Right renal pelvis (tissue), 4 donors: ENCODE results near the gene MZT2A. TPM values are rescaled to one million over a fixed set of nuclear protein-coding genes. Genes with fewer than 3 reads are reported as not detected.
"Not testable (repeated sequence)": the region's sequence is repeated elsewhere in the genome, so short reads cannot be mapped to it uniquely, and the experiment has no call there.

Experiments used
- DNase-seq, 4 donors: peaks; one replicate each; pipeline ENCODE4 v3.0.0-alpha.2; 2013; ENCODE audit warnings: low read depth in 4 of 4, low spot score in 3 of 4, missing footprints in 1 of 4
- polyA plus RNA-seq, 4 donors: library from polyadenylated mRNA; unstranded; fragments of 120-200 nt; gene quantifications; one replicate each; pipeline ENCODE4 v1.2.1, GENCODE V29; 2013; ENCODE audit not compliant: insufficient read length in 4 of 4

The MZT2A gene
- polyA plus RNA-seq, 4 donors: 34.7 to 89.5 (median 49.3) TPM

DNA sequence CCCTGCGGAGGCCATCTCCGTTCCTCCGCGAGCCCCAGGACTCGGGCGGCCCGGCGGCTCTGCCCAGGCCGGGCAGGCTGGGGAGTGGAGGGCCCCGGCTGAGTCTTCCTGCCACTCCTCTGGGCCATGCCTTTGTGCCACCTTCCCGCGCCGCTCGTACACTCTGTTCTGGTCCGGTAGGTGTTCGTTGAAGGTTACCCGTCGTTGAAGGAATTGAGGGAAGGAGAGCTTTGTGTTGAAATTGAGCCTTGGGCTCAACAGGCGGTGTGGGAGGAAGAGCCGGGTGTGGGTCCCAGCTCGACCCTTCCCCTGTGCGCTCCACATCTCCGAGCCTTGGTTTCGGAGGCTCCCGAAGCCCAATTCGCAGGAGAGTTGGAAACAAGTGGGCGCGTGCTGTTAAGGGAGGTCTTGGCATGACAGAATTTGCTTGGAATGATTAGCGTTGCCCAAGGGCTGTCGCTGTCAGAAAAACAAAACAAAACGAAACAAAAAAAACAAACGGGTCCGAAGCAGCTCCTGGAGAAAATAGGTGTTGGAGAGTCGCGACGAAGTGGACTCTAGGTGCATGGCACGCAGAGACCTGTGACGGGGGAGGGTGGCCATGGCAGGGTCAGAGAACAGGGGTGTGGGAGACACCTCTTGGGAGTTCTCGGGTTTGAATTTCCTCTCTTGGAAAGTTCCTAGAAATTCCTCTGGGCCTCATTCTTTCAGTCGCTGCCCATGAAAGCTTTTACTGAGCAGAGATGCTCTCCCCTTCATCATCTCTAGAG lies 1.2 kb upstream of the MZT2A start:
- DNase-seq: no peak

DNA sequence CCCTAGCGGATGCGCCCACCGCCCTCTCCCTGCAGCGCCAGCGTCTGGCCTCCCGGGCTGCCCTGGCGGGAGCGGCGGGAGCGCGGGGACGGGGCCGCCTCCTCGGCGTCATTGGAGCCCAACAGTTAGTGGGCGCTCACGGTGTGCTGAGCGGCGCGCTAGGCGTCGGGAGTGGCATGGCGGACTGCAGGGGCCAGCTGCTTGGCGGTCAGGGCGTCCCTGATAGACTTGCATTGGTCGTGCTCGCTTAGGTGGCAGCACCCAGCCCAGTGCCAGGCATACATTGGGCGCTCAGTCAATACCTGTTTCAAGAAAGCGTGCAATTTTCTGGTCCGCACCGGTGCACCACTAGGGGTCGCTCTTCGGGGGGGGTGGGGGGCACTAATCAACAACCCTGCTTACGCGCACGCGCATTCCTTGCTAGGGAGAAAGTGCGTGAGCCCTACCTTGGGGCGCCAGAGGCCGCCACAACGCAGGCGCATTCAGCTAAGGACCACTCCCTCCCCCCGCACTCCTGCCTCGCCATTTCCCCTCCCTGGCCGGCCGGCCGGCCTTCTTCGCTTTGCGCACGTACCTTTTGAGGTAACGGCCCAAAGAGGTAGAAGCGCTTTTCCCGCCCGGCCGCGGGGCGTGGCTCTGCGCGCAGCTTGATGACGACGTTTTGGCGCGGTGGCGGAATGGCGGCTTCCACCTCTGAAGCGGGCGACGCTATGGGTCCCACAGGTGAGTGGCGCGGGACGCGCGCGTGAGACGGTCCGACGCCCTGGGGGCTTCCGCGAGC lies 411 bp upstream of the MZT2A start:
- DNase-seq: peak; percentile 86 to 93 (median 89)

DNA sequence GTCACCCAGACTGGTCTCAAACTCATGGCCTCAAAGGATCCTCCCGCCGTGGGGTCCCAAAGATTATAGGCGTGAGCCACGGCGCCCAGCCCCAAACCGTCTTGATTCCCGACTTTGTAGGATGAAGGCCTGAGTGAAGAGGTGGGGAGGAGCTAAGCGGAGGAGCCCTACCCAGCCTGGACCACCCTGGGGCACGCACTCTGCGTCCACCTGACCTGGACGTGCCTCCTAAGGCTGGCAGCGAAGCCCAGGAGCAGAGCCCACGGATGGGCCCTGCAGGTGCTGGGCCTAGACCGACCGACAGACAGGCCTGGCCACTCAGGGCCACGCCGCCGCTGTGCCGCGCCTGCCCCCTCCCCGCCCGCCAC lies 744 bp downstream of the MZT2A start:
- DNase-seq: not testable (repeated sequence)

DNA sequence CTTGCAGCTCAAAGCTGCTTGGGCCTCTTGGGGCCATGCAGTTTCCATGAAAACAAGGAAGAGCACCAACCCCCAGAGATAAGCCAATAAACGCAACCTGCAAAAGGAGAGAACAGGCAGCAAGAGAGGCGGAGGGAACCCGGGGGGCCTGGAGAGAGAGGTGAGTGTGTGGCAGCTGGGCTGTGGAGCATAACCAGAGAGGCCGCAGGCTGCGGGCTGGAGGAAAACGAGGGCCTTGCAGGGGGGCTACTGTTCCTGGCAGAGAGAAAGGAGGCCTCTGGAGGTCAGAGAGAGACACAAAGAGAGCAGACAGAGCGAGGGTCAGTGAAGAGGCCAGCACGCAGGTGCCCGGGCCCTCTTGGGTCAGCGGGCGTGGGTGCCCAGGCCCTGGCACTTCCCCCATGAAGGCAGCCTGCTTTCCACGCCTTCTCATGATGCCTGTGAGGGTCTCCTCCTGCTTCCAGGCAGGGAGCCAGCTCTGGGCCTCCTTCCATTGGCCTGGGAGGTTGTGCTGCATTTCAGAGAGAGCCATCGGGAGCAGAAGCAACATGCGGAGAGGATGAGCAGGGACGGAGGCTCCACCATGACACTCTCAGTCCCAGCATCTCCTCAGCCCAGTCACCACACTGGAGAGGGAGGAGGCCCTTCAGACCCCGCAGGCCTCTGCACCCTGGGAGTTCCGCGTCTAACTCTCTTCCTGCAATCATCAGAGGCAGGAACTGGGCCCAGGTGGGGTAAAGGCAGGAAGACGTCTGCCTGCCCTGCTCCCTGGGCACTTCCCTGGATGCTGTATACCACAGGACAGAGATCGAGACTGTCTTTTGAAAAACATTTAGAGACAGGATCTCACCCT lies 1.4 kb downstream of the MZT2A start:
- DNase-seq: not testable (repeated sequence)

DNA sequence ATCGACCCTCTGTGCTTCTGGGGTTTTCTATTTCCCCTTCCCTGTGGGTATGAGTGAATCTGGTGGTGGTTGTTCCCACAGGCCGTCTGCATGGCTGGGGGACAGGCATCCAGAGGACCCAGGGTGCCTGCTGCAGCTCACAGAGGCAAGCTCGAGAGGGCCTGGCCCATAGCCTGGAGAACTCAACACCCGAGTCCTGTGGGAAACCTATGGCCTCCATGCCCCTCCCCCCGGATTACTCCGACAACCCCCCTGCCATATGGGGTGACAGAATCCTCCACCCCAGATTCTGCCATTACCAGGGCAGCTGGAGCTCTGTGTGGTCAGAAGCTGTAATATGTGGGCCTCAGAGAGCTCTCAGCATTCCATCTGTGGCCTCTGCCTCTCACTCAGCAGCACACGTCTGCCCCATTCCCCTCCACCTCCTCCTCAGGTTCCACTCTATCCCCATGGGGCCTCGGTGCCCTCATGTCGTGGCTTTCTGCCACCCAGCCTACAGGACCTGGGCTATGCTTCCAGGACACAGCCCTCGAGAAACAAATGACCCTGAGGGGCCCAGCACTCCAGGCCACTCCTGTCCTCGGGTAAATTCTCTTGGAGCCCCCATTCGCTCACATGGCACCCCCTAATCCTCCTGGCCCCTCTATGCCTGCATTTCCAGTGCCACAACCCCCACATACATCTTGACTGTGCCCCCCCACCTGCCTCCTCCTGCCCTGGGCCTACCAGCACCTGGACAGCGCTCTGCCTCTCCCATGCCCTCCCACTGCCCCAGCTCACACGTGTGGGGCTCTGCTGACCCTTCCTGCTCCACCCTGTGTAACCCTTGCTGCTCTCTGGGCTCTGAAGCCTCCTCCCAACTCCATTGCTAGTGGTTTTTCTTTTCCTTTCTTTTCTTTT lies 3.6 kb downstream of the MZT2A start:
- no peak for DNase-seq

DNA sequence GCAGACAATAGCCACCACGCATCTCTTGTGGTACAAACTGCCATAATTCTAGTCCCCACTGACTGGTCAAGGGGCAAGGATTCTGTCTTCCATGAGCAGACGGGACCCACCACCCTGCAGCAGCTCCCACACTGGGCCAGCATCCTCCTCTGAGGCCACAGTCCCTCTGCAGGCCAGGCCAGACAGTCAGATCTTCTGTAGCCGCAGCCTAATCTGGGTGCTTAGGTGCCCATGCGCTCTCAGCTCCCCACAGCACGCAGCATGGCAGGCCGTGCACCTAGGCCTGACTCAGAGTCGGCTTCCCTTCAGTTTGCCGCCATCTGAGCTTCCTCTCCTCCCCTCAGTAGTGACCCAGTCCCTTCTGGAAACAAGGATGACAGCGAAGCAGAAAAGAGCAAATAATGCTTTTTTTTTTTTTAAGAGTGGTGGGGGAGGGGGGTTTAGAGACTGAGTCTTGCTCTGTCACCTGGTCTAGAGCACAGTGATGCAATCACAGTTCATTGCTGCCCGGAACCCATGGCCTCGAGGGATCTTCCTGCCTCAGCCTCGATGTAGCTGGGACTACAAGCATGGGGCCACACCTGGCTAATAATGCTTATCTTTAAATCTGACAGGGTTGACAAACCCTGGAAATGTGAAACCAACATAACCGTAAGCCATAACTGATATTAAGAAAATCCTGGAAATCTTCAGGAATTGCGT lies 5.8 kb downstream of the MZT2A start:
- not testable (repeated sequence) for DNase-seq

DNA sequence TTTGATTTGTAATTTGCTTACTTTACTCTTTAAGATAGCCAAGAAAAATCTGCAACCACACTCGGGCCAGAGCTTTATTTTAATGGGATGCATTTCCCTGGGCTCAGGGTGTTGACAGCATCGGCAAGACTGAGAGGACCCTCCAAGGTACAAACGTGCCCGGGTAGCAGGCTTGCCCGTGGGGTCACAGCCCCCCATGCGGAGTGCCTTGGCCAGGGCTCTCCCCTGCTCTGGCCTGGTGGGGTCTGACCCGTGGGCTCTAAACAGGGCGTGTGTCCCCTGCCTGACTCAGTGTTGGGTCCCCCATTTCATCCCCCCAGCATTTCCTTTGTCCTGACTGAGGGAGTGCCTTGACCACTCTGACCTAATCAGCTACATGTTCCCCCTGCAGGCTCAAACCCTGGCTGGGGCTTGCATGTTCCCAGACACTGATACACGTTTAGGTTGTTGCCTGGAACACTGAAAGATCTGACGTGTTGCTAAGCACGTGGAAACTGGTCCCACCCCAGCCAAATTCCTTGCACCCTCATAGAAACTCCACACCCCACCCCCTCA lies 7.2 kb downstream of the MZT2A start:
- DNase-seq: not testable (repeated sequence)

DNA sequence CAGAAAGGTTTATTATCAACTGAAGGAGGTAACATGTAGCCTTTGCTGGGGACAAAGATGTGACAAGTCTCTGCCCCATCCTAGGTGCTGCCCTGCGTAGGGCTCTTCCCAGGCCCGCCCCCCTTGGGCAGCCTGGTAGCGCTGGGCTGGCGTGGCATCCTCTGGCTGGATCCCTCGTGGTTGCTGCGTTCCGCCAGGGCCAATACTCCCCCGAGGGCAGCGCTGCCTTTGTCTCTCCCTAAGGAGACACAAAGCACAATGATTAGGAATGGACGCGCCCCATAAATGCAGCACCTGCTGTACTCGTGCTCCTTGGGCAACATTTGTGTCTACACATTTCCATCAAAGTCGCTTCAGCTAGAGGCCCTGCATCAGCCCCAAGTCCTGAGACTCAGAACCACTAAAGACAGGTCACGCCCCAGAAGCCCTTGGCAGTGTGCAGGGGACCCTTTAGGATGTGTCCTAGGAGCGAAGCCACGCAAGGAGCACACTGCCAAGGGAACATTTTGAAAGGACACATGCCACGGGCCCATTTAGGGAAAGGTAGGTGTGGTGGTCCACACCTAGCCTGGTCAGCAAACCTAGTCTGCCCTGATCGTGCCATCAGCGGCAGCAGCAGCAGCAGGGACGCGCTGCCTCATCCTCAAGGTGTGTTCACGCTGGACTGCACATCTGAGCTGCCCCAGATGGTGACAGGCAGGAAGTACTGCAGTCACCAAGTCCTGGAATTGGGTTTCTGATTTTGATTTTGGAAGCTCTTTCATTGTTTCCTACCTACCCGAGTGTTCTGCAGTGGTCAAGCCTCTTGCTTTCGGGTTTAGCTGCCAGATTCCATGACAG lies 8.0 kb downstream of the MZT2A start:
- not testable (repeated sequence) for DNase-seq

DNA sequence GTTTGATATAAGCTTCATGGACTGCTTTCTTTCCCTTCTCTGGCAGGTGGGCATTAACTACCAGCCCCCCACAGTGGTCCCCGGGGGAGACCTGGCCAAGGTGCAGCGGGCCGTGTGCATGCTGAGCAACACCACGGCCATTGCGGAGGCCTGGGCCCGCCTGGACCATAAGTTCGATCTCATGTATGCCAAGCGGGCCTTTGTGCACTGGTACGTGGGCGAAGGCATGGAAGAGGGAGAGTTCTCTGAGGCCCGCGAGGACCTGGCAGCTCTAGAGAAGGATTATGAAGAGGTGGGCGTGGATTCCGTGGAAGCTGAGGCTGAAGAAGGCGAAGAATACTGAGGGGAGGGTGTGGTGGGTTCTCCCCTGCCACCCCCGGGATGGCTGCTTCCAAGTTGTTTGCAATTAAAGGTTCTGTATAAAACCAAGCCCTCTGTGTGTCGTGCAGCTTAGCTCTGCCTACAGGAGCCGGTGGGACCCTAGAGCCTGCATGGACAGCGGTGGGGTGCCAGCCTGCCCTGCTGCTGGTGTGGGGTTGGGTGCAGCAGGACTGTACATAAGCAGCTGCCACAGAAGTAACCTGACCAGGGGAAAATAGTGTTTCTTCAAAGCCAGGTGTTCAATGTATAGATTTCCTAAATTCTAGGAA lies 9.6 kb downstream of the MZT2A start:
- DNase-seq: not testable (repeated sequence)

DNA sequence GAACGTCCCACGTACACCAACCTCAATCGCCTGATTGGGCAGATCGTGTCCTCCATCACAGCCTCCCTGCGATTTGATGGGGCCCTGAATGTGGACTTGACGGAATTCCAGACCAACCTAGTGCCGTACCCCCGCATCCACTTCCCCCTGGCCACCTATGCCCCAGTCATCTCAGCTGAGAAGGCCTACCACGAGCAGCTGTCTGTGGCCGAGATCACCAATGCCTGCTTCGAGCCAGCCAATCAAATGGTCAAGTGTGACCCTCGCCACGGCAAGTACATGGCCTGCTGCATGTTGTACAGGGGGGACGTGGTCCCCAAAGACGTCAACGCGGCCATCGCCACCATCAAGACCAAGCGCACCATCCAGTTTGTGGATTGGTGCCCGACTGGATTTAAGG lies 11.8 kb downstream of the MZT2A start:
- not testable (repeated sequence) for DNase-seq

DNA sequence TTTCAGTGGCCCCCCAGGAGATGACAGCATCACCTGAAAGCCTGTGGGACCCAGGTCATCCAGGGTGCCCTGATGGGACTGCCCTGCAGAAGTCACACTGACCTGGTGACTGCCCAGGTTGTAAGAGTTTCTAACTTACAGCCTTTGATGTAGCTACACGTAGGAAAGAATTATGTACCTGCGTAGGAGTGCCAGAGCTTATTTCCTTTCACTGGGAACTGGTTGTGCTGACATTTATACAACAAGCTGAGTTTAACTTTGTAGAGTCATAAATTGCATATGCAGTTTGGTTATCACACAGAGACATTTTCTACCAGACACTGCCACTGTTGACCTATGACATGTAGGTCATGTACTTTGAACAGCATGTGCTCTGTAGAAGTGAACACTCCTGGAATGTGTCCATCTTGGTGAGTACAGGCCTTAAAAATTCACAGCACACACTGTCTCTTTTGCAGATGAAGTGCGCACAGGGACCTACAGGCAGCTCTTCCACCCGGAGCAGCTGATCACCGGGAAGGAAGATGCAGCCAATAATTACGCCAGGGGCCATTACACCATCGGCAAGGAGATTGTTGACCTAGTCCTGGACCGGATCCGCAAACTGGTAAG lies 13.2 kb downstream of the MZT2A start:
- not testable (repeated sequence) for DNase-seq

DNA sequence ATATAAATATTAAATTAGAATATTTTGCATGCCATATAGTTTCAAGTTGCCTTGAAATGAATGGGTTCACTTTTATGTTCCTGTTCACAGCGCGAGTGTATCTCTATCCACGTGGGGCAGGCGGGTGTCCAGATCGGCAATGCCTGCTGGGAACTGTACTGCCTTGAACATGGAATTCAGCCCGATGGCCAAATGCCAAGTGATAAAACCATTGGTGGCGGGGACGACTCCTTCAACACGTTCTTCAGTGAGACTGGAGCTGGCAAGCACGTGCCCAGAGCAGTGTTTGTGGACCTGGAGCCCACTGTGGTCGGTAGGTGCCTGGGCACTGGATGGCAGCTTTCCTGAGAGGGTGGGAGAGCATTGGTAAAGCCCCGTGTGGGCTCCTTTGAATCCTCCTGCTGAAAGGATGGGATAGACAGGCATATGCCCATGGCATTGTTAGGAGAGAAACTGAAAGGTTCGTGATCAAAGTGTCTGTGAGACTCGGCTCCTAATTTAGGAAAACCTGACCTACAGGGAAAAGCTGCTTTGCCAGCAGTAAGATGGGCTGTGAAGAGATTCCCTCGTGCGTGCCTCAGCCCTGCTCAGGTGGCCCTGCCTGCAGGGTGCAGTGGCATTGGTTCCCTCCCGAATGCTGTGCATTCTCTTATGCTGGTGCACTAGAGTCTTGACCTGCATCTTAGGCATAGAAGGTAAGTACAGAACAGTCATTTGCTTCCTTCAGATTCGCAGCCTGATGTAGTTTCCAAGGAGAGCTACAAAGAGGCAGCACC lies 13.9 kb downstream of the MZT2A start:
- not testable (repeated sequence) for DNase-seq

DNA sequence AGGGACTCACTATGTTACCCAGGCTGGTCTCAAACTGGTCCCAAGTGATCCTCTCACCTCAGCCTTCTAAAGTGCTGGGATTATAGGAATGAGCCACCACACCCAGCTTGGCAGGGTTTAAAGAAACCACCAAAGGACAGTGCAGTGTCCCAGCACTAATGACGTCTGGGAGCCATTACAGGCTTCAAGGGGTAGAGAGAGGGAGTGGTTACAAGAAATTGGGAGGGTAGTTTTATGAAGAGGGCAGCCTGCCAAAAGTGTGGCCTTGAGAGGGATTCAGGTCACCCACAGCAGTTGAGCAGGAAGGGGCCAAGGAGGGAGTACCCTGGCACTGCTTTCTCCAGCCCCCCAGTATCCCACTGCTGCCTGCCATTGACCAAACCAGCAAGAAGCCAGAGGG lies 15.0 kb downstream of the MZT2A start:
- not testable (repeated sequence) for DNase-seq

DNA sequence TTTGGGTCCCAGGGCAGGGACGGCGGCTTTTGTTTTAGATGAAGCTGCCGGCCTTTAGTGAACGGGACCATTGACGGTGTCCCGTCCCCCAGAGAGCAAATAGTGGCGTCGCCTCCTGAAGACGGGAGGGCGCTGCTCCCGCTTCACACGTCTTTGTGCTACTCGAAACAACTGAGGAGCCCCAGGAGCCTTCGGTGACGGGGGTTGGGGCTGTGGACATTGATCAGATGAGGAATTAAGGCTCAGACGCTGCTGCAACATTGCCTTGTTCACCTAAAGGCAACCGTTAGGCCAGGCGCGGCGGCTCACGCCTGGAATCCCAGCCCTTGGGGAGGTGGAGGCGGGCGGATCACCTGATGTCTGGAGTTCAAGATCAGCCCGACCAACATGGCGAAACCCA lies 15.8 kb downstream of the MZT2A start:
- DNase-seq: not testable (repeated sequence)

DNA sequence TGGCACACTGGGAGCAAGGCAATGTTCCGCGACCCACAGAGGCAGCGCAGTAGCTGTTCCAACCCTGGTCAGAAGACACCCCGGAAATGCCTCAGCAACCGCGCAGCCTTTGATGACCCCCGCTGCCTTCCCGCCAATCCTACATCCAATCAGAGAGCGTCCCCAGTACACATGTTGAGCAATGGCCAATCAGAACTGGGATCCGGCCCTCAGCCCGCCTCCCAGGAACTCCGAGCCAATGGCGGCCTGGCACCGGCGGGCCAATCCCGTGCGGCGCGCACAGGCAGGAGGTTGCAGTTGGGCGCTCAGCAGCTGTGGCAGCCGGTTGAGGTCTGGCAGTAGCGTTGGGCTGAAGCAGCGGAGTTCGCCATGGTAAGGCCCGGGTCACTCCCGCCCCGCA lies 16.4 kb downstream of the MZT2A start, which contains the start of gene TUBA3D:
Gene TUBA3D, plus strand, starts transcription at position 289 of the 400 bp plus-strand sequence. Its CDS starts 81 bp downstream, at position 370.
- DNase-seq: no peak

DNA sequence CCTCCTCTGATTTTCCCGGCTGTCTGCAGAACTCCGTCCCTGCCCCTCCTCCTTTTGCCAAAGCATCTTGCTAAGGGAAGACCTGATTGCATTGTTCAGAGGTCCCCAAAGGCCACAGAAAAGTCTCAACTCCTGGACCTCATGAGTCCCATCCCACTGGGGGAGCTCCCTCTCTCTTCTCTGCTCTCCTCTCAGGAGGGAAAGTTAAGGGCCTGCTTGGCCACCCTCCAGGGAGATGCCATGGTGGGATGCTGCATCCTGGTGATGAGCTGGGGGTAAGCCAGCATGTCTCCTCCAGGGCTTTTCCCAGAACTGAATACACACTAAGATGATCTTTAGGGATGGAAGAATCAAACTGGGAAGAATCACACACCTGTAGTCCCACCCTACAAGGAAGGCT lies 18.9 kb downstream of the MZT2A start:
- not testable (repeated sequence) for DNase-seq
